GM23338 (cell line): ENCODE data around the gene MKI67. TPM values are rescaled to one million over a fixed set of nuclear protein-coding genes. Genes with fewer than 3 reads are reported as not detected.

Experiments
- ATAC-seq: fragments of 200-7000 bp; cut with Tn5 transposase; 3 replicates; pipeline ENCODE4 v1.9.1; 2020
- DNase-seq: peaks from one replicate; pipeline ENCODE4 v3.0.0-alpha.2; 2015; ENCODE audit warnings: low spot score
- H2AFZ ChIP-seq: fragments of 200-600 bp; sonication (generic); 2 replicates; pipeline ENCODE4 v1.8.0; 2016; ENCODE audit warnings: antibody characterized with exemption, mild to moderate bottlenecking, moderate library complexity
- H3F3A ChIP-seq: fragments of 200-600 bp; sonication (generic); replicated peaks from 2 replicates; pipeline ENCODE4 v1.8.0; 2017; ENCODE audit warnings: antibody characterized with exemption, mixed run types, low read depth
- H3K27ac ChIP-seq: fragments of 200-600 bp; sonication (generic); 2 replicates; pipeline ENCODE4 v1.6.1; 2016; ENCODE audit warnings: low read depth
- H3K27me3 ChIP-seq: fragments of 200-600 bp; sonication (generic); 2 replicates; pipeline ENCODE4 v1.8.0; 2016; ENCODE audit warnings: mild to moderate bottlenecking, mixed run types, moderate library complexity; ENCODE audit not compliant: insufficient read depth
- H3K36me3 ChIP-seq: fragments of 200-600 bp; sonication (generic); 2 replicates; pipeline ENCODE4 v1.8.0; 2016; ENCODE audit warnings: mild to moderate bottlenecking; ENCODE audit not compliant: insufficient read depth
- H3K4me1 ChIP-seq: fragments of 200-600 bp; sonication (generic); 2 replicates; pipeline ENCODE4 v1.8.0; 2016; ENCODE audit warnings: mild to moderate bottlenecking, moderate library complexity; ENCODE audit not compliant: insufficient read depth
- H3K4me2 ChIP-seq: fragments of 200-600 bp; sonication (generic); 2 replicates; pipeline ENCODE4 v1.7.1; 2017; ENCODE audit warnings: mixed run types
- H3K4me3 ChIP-seq: fragments of 200-600 bp; sonication (generic); 2 replicates; pipeline ENCODE4 v1.6.1; 2016; ENCODE audit warnings: mixed run types
- H3K79me2 ChIP-seq: fragments of 200-600 bp; sonication (generic); replicated peaks from 2 replicates; pipeline ENCODE4 v1.8.0; 2017; ENCODE audit warnings: mild to moderate bottlenecking; ENCODE audit not compliant: insufficient read depth
- H3K9me2 ChIP-seq: fragments of 200-600 bp; sonication (generic); 2 replicates; pipeline ENCODE4 v1.8.0; 2017; ENCODE audit not compliant: insufficient read depth
- H4K20me1 ChIP-seq: fragments of 200-600 bp; sonication (generic); replicated peaks from 2 replicates; pipeline ENCODE4 v1.8.0; 2017; ENCODE audit warnings: mild to moderate bottlenecking; ENCODE audit not compliant: insufficient read depth
- H3K27ac Mint-ChIP-seq: 2 replicates; pipeline ENCODE4 v1.8.0; 2020; ENCODE audit warnings: inconsistent platforms, mild to moderate bottlenecking, moderate library complexity, mixed read lengths
- H3K27me3 Mint-ChIP-seq: 3 replicates; pipeline ENCODE4 v1.8.0; 2022; ENCODE audit warnings: low read depth, mild to moderate bottlenecking, moderate library complexity, mixed read lengths, inconsistent platforms; ENCODE audit not compliant: insufficient read depth, poor library complexity
- H3K36me3 Mint-ChIP-seq: 3 replicates; pipeline ENCODE4 v1.8.0; 2021; ENCODE audit warnings: low read depth, mild to moderate bottlenecking, inconsistent platforms, moderate library complexity, mixed read lengths
- H3K4me1 Mint-ChIP-seq: 3 replicates; pipeline ENCODE4 v1.8.0; 2020; ENCODE audit warnings: mild to moderate bottlenecking, inconsistent platforms, mixed read lengths
- H3K4me3 Mint-ChIP-seq: 3 replicates; pipeline ENCODE4 v1.8.0; 2021; ENCODE audit warnings: moderate library complexity, mild to moderate bottlenecking, inconsistent platforms, mixed read lengths
- H3K9me3 Mint-ChIP-seq: 3 replicates; pipeline ENCODE4 v1.8.0; 2020; ENCODE audit warnings: moderate library complexity, mild to moderate bottlenecking, inconsistent platforms, mixed read lengths
- CREB1 ChIP-seq: fragments of 250-450 bp; sonication (Bioruptor Pico); IDR thresholded peaks from 2 replicates; pipeline ENCODE4 v1.5.0; 2020; ENCODE audit warnings: low read depth, mild to moderate bottlenecking, moderate library complexity
- JUNB ChIP-seq: IDR thresholded peaks from one replicate; pipeline ENCODE4 v1.6.1; 2016; ENCODE audit warnings: antibody characterized with exemption; ENCODE audit not compliant: unreplicated experiment
- NANOG ChIP-seq: IDR thresholded peaks from 2 replicates; pipeline ENCODE4 v1.6.1; 2016; ENCODE audit warnings: antibody characterized with exemption, borderline replicate concordance
- POLR2AphosphoS5 ChIP-seq: IDR thresholded peaks from 2 replicates; pipeline ENCODE4 v1.6.1; 2016; ENCODE audit warnings: antibody characterized with exemption, low read depth
- STAT1 ChIP-seq: IDR thresholded peaks from one replicate; pipeline ENCODE4 v1.6.1; 2016; ENCODE audit warnings: antibody characterized with exemption; ENCODE audit not compliant: unreplicated experiment
- ZNF462 ChIP-seq: fragments of 250-450 bp; sonication (Bioruptor Pico); IDR thresholded peaks from 2 replicates; pipeline ENCODE4 v1.5.0; 2020; ENCODE audit warnings: mild to moderate bottlenecking, moderate library complexity
- polyA plus RNA-seq: library from polyadenylated mRNA; unstranded; fragments of >200 nt; fragmentation: Nextera tagmentation; extraction: Ambion mirVana; gene quantifications from 2 replicates; pipeline ENCODE4 v1.2.1, GENCODE V29; 2016
- total RNA-seq: library from RNA; depleted of rRNA; stranded (reverse); fragments of >200 nt; shearing (Covaris generic); gene quantifications from 2 replicates; pipeline ENCODE4 v1.2.3, GENCODE V29; 2014

Gene MKI67
- total and polyA plus RNA-seq, 2 experiments from 2014 or later: 58.0 to 103 TPM

GRCh38 chr10:128116187-128116586 lies 10.0 kb downstream of the MKI67 start:
- ATAC-seq (no peak), DNase-seq (no peak)
- Histone ChIP-seq H3K27me3 (no peaks in the 10 kb centered on the region), H3K36me3 (peaks cover 62% of the 10 kb centered on the region), H3K27ac (no peak overlapping the region), H3K9me2 (no peaks in the 10 kb centered on the region), H3K4me1 (no peaks in the 10 kb centered on the region), H3K4me3 (no peak overlapping the region), H4K20me1 (peaks cover 16% of the 10 kb centered on the region), H3K4me2 (no peak overlapping the region), H3K79me2 (peaks cover 25% of the 10 kb centered on the region), H2AFZ (no peak overlapping the region), H3F3A (no peaks in the 10 kb centered on the region)
- TF ChIP-seq CREB1 (CRISPR knock-in tag) (no peak), JUNB (no peak)
- Mint-ChIP-seq H3K36me3 (peaks cover 73% of the 10 kb centered on the region), H3K27ac (no peak overlapping the region), H3K9me3 (no peaks in the 10 kb centered on the region), H3K4me1 (no peaks in the 10 kb centered on the region), H3K4me3 (no peak overlapping the region), H3K27me3 (no peaks in the 10 kb centered on the region)

- Mint-ChIP-seq H3K9me3 (no peaks in the 10 kb centered on the region), H3K36me3 (peaks cover 73% of the 10 kb centered on the region), H3K4me1 (no peaks in the 10 kb centered on the region), H3K27ac (no peak overlapping the region), H3K27me3 (no peaks in the 10 kb centered on the region), H3K4me3 (no peak overlapping the region)
- H2AFZ ChIP-seq: no peak overlapping the region
- H4K20me1 ChIP-seq: peaks cover 10% of the 10 kb centered on the region
- no peak overlapping the region for H3K4me2 ChIP-seq
- no peaks in the 10 kb centered on the region for H3F3A ChIP-seq
- no peak for DNase-seq
- no peak for TF ChIP-seq ZNF462 (CRISPR knock-in tag)
- TF ChIP-seq STAT1: no peak
- TF ChIP-seq NANOG: no peak
- TF ChIP-seq POLR2AphosphoS5: no peak
- no peaks in the 10 kb centered on the region for H3K9me2 ChIP-seq
- ATAC-seq: no peak
- peaks cover 18% of the 10 kb centered on the region for H3K79me2 ChIP-seq
- H3K27me3 ChIP-seq: no peaks in the 10 kb centered on the region
- H3K27ac ChIP-seq: no peak overlapping the region
- no peak overlapping the region for H3K4me3 ChIP-seq
- H3K4me1 ChIP-seq: no peaks in the 10 kb centered on the region
- peaks cover 70% of the 10 kb centered on the region for H3K36me3 ChIP-seq
These were observed 10.9 kb downstream of the MKI67 start for GRCh38 chr10:128115356-128115755.
